HG03575 (cell line): Measurements from ENCODE around the gene HHATL.
"Not testable (repeated sequence)": the region's sequence is repeated elsewhere in the genome, so short reads cannot be mapped to it uniquely, and the experiment has no call there.

Source experiments
- ATAC-seq: cut with Tn5 transposase; IDR thresholded peaks from one replicate; pipeline ENCODE4 v1.9.1; 2021; ENCODE audit not compliant: unreplicated experiment, insufficient number of reproducible peaks, low FRiP score; ENCODE audit errors: extremely low read depth

HHATL gene

DNA sequence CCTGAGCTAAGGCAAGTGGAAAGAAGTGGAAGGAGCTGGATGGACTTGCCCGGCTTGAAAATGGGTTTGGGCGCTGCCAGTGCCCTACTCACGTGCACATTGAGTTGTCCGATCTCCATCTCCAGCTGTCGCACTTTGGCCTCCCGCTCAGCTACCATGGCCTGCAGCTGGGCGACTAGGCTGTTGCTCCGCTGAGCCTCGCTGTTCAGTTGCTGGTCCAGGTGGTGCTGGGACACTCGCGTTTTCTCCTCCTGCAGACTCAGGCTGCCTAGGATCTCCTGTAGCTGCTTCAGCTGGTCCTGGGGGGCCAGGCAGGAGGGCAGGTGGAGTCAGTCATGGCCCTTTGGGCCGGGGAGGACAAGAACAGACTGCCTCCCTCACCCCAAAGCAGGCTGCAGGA lies 33.0 kb upstream of the HHATL start:
- ATAC-seq = no peak

DNA sequence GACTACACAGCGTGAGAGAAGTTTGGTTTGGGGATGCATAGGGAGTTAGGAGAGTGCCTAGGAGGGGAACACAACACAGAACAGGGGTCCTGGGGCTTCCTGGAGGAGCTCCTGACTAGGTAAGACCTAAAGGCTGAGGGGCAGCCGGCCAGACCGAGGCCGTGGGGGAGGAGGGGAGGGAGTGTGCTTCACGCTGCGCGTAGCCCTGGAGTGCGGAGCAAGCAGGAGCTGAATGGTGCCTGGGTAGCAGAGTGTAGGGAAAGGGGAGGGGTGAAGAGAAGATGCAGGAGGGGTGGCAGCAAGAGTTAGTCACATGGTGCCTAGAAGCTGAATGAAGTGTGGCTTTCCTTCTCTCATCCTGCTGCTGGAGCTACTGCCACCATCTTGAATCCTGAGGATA lies 32.4 kb upstream of the HHATL start:
- no peak for ATAC-seq

DNA sequence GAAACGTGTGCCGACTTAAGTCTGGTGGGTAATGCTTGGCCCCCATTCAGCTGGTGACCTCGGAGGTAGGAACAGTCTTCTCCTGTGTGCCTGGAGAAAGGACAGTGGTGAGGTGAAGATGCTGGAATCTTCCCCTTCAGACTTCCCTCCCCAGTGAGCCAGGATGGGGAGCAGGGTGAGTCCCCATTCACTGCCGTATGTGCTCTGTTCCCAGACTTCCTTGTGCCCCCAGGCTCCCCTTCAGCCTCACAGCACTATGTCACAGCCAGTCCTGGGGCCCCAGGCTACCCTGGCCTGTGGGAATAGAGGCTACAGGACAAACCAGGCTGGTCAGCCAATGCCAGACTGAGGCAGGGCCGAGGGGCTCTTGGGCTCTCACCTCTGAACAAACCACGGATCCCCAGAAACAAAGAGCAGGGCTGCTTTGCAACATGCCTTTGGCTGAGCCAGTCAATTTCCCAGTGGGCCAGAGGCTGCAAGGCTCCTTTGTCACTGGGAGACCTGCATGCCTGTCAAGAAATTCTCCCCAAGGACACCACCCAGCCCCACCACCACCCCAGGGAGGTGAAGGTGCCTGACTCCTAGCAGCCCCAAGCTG lies 31.8 kb upstream of the HHATL start:
- ATAC-seq = no peak

DNA sequence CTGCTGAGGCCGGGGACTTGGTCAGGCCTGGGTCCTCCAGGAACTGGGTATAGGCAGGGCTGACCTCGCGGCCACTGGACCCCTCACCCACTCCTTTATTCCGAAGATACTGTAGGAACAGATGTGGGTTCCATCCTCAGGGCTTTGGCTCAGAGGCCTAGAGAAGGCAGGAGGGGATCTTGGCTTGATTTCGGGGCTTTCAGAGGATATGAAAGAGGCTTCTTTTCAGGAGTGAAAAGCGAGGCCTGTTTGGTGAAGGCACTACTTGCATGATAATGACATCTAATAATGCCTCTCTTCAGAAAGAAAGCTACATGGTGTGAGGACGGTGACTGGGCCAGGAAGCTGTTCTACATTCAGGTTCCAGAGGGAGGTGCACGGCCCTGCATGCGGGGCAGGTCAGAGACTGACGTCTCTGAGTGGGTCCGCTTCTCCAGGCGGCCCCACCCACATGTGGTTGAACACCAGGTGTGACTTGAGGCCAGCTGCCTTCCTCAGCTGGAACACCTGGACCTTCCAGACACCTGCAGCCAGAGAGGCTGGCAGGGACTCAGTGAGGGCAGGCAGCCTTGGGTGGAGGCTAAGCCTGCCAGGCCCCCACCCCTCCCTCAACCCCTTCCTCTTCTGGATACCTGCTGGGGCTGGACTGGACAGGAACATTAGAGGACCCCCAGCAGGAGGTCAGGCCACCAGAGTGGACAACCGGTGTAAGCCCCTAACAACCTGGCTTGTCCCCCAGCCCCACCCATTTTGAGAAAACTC lies 31.1 kb upstream of the HHATL start:
- ATAC-seq = no peak

DNA sequence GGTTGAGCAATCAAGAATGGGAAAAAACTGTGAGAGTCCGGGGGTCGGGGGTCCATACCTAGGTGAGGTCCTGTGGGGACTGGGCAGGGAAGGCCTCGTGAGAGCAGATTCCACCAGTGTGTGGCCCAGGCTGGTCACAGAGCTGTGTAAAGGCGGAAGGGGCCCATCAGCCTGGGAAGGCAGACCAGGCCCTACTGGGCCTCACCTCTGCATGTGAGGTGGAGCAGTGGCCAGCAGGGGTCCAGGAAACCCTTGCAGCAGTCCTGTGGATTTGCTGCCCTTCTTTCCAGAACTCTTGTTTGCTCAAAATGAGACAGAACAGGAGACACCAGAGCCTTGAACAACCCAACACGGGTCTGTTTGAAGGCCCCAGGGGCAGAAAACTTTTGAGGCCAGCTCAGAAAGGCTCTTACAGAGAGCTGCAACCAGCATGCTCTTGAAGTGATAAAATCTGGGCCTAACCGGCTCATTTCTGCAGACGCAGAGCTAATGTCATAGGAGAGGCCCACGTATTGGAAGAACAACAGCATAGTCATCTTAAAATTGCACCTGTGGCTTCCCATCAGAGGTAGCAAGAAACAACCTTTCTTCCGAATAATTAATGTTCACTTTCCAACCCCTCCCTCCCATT lies 30.3 kb upstream of the HHATL start:
- no peak for ATAC-seq

DNA sequence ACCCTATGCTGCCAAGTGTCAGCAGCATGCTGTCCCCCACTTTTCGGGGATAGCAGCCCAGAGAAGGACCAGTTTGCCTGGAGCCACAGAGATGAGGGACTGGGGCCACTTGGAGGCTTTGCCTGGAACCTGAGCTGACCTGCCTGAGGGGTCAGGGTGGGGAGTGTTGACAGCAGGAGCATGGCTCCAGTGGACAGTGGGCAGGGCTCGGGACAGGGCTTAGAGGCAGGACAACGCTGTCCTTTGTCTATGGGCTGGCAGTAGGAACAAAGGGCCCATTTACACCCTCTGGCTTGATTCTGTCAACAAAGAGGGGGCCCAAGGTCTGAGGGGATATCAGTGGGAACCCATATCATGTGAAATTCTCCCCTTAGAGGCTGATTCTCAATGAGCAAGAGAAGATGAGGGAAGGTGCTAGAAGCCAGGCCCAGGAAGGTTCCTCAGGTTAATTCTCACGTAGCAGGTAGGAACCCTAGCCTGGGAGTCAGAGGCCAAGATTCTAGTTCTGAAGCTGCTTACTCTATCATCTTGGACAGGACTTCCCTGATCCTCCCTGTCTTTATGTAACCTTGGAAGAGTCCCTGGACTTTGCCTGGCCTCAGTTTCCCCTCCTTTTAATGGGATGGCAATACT lies 29.7 kb upstream of the HHATL start:
- ATAC-seq = no peak

DNA sequence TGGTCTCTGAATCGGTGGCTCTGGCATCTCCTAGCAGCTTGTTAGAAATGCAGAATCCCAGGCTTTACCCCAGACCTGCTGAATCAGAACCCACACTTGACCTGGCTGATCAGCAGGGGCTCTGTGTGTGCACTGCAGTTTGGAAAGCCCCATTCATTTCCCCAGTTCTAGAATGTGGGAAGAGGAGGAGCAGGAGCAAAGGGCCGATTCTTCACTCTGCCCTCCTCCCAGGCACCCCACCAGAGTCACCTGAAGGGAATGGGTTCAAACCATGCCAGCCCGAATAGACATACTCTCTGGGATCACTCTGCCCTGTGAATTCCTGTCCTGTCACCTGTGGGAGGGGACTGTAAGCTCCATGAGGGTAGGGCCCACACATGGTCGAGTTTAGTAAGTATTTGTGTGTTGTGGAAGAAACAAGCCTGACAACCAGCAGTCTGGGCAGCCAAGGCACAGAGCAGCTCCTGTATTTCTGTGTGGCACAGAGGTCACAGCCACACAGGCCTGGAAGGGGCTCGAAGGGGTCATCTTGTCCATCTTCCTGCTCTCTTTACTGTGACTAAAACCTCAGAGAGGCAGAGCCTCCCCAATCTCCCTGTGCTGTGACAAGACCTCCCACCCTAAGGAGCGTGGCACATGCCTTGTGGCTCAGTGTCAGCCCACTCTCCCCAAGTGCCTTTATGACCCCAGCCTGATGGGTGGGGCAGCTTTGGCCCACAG lies 29.0 kb upstream of the HHATL start:
- ATAC-seq = no peak

DNA sequence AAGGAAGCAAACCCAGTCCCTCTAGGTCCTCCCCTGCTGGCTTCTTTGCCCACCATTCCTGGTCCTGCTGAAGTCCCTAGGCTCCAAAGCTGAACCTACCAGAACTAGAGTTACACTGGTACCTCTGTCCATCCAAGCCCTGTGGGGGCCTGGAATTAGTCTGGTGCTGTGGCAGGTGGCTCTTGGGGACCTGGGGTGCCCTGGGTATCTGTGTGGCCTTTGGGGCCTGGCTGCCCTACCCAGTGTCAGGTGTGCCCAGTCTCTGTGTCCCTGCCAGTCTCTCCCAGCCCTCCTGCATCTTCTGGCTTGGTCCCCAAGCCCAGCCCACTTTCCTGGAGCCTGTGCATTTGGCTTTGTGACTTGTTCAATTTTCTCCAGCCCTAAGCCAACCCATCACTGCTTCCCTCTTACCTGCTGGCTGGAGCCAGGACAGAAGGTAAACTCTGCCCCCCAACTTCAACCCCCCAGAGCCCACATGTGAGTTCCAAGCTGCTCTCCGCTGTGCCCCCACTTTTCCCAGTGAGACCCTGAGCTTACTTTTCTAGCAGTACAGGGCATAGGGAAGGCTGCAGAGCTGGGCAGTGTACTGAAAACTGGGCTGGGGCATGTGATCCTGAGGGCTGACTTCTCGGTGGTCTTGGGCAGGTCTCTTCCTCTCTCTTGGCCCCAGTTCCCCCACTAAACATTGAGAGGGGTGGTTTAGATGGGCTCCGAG lies 28.3 kb upstream of the HHATL start:
- ATAC-seq = no peak

DNA sequence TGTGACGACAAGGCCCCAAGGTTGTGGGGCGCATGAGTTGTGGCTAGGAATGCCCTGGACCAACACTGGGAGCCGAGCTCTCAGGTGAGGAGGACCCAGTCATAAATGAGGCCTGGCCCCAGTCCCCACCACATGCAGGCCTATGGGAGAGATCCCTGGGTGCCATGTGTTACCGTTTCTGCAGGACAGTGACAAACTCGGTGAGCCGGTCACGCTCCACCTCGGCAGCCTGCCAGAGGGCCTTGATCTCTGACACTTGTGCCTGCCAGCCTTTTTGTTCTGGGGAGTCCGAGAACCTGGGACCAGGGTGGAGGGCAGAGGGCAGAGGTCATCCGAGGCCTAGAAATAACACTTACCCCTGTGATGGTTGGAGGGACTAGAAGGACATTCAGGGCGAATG lies 27.7 kb upstream of the HHATL start:
- ATAC-seq = no peak

DNA sequence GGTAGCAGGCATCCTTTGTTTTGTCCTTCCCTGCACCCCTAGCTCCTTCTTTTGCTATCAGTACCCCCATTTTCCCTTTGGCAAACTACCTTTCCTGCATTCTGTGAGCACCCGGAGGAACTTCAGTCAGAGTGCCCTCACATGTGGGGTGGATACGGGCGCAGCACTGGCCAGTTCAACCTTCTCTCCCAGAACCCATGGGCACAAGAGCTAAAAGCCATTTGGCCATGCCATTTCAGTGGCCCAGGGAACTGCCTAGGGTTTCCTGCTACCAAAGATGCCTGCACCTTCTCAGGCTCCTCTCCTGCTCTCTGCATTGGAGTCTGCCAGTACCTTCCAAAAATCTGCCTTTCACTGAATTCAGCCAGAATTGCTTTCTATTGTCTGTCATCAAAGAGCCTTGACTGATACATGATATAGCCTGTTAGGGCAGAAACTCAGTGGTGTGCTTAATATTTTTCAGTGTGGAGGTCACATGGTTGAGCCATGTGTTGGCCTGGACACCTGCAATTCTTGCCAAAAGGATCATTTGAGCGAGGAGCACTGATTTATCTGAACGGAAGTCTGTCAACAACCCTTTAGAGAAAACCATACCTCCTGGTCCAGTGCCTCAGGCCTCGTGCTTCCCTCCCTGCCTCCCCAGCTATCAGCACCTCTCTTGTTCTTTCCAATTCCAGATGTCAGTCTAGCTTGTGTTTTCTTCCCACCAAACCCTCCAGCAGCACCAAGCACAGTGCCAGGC lies 27.0 kb upstream of the HHATL start:
- no peak for ATAC-seq

DNA sequence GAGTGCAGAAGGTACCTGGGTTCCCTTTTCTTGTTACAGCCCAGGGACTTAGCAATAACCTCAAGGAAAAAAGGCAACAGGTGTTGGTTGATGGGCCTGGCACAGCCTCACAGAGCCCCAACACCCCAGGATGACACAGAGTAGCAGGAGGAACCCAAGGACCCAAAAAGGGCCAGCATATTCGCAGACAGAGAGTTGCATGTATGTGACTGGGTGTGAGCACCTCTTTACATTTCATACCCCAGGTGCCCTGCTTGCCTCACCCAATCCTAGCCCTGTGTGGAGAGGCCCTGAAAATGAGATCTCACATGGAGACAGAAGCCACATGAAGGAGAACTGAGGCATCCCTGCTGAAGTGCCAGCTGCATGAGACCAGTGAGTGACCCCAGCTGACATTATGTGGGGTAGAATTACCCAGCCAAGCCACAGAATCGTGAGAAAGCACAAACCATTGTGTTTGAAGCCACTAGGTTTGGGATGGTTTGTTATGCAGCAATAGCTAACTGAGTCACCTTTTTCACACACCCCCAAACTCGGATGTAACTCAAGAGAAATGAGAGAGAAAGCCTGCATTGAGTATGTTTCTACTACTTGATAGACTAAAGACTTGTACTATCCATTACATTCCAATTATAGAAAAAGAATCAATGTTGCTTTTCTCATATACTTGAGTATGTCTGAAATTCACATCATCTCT lies 26.2 kb upstream of the HHATL start:
- ATAC-seq = no peak

DNA sequence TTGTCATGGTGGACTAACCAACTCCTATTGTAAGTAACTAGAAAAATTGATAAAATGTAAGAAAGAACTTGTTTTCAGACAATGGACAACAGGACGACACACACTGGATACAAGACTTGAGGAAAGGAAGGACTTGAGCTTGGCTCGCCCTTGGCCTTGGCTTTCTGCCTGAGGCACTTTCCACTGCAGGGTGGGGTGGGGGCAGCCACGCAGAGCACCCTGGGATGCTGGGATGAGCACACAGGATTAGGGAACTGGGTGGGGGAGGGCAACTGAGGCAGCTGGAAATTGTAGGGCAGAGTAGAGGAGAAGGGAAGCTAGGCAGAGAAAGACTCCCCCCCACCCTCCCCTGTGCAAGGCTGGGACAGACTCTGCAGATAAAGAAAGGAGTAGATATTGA lies 25.5 kb upstream of the HHATL start:
- ATAC-seq = no peak

DNA sequence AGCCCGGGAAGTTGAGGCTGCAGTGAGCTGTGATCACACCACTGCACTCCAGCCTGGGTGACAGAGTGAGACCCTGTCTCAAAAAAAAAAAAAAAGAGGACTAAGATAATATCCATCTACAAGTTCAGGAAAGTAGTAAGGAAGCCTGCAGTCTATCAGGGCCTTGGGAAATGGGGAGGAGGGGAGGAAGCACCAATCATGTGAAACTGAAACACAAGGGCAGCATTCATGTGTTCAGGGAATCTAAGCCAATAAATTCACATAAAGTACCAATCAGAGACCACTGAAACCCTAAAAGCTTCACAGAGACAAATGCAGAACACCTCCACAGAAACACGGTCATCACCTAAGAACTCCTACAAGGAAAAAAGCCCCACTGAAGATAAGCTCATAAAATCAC lies 22.9 kb upstream of the HHATL start:
- ATAC-seq = no peak

DNA sequence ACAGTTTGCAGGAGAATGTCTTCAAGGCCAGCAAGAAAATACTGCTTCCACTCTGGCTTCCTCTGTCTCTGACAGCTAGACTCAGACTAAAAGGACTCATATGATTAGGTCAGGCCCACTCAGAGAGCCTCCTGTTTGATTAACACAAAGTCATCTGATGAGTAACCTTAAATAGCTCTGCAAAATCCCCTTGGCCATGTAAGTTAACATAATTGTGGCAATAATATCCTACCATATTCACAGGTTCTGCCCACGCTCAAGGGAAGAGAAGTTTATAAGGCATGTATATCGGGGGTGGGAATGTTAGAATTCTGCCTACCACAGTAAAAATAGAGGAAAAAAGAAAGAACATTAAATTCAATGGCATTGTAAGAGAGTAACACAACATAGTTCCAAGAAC lies 20.6 kb upstream of the HHATL start:
- ATAC-seq = no peak

DNA sequence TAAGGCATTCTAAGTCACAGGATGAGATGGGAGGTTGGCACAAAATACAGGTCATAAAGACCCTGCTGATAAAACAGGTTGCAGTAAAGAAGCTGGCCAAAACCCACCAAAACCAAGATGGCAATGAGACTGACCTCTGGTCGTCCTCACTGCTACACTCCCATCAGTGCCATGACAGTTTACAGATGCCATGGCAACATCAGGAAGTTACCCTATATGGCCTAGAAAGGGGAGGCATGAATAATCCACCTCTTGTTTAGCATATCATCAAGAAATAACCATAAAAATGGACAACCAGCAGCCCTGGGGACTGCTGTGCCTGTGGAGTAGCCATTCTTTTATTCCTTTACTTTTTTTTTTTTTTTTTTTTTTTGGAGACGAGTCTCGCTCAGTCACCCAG lies 19.8 kb upstream of the HHATL start:
- not testable (repeated sequence) for ATAC-seq

DNA sequence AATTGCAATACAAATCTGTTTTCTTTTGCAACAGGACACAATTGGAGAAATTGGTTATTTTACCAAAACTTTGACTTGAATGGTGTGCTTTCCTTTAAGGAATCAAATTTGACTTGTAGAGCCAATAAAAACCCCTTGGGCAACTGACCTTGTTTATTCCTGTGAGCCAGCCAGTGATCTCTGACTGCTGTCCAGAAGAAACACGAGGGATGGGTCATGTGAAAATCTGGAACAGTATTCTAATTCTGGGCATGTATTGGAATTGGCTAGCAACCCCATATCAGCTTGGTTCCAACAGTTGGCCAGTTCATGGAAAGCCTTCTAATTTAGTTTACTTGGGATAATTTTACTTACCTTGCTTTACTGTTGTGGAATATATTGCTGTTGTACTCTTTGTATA lies 19.1 kb upstream of the HHATL start:
- no peak for ATAC-seq

DNA sequence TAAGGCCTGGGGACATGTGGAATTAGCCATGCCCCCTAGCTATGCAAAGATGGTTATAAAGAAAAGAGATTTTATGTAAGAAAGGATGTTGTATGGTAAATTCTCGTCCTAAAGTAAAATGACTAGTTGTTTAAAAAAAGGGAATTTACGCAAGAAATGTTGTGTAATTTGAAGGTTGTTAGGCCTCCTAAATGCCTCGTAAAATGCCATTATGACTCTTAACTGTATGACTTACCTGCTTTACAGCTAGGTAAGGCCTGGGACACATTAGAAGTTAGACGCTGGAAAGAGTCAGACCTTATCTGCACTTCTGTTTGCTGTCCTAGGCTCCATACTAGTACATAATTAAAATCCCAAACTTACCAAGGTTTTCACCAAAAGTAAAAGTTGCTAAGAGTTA lies 17.5 kb upstream of the HHATL start:
- no peak for ATAC-seq

DNA sequence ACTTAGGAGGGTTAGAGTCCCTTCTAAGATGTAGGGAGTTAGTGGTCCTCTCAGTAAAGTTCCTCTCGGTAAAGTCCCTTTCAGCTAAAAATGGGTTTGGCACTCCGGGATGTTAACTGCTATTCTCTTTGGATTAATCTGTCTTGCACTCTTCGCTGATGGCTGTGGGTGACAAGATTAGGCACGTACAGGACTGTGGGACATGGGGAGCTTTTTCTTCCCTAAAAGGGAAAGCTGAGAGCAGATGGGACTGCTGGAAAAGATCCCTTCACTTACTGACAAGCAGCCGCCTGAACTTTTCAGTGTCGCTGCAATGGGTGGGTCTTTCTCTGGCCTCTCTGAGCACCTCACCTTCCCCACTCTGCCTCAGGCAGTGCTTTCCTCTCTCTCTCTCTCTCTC lies 16.4 kb upstream of the HHATL start:
- no peak for ATAC-seq
